ENCODE measurements around the gene SRBD1. TPM values are rescaled to one million over a fixed set of nuclear protein-coding genes. Genes with fewer than 3 reads are reported as not detected.

SRBD1 gene
- total RNA-seq, 1 experiment from 2014 or later: 17.3 TPM

DNA sequence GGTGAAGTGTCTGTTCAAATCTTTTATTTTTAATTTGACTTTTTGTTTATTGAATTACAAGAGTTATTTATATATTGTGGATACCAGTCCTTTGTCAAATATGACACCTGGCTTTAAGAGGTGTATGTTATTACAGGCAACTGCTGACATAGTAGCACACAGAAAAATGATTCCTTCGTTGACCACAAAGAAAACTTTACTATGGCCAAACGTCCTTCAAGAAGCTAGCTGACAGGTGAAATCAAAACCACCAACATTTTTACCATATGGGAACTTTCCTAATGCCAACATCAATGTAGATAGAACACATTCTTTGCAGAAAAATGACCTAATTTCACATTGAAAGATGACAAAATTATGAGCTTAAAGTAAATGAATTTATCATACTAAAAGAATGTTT lies 6.4 kb upstream of the SRBD1 start:
- POLR2A ChIA-PET: interaction anchor here (0.6 to 1.3 kb wide), 5 partner anchors 8 to 318 kb away, joined by 3 to 7 read pairs (median 4); no protein-coding TSS in a partner anchor
- H3K27me3 Mint-ChIP-seq (ENCODE audit: insufficient read depth, unreplicated experiment): no peaks in the 10 kb centered on the region
- peaks cover 17% of the 10 kb centered on the region for H3K4me1 Mint-ChIP-seq (ENCODE audit: insufficient read depth, unreplicated experiment)
- H3K9me3 Mint-ChIP-seq (ENCODE audit: unreplicated experiment): no peaks in the 10 kb centered on the region
- H3K36me3 Mint-ChIP-seq (ENCODE audit: insufficient read depth, unreplicated experiment): no peaks in the 10 kb centered on the region
- no peak overlapping the region for H3K4me3 Mint-ChIP-seq (ENCODE audit: unreplicated experiment)
- CTCF ChIA-PET: interaction anchor here (0.6 to 1.3 kb wide), 4 partner anchors 32 to 325 kb away, joined by 3 to 6 read pairs (median 4); no protein-coding TSS in a partner anchor
- no peak for DNase-seq (ENCODE audit: unreplicated experiment)
- TF ChIP-seq, protein P1, sequence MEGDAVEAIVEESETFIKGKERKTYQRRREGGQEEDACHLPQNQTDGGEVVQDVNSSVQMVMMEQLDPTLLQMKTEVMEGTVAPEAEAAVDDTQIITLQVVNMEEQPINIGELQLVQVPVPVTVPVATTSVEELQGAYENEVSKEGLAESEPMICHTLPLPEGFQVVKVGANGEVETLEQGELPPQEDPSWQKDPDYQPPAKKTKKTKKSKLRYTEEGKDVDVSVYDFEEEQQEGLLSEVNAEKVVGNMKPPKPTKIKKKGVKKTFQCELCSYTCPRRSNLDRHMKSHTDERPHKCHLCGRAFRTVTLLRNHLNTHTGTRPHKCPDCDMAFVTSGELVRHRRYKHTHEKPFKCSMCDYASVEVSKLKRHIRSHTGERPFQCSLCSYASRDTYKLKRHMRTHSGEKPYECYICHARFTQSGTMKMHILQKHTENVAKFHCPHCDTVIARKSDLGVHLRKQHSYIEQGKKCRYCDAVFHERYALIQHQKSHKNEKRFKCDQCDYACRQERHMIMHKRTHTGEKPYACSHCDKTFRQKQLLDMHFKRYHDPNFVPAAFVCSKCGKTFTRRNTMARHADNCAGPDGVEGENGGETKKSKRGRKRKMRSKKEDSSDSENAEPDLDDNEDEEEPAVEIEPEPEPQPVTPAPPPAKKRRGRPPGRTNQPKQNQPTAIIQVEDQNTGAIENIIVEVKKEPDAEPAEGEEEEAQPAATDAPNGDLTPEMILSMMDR (IDR thresholded peaks at IDR 0.05; ENCODE audit: unreplicated experiment): no peak
- no peak overlapping the region for H3K27ac Mint-ChIP-seq (ENCODE audit: low read depth, unreplicated experiment)
- BruUV-seq (replicated peaks): no TSS peak
- intact Hi-C loops (cut with micrococcal nuclease): no loop called here

DNA sequence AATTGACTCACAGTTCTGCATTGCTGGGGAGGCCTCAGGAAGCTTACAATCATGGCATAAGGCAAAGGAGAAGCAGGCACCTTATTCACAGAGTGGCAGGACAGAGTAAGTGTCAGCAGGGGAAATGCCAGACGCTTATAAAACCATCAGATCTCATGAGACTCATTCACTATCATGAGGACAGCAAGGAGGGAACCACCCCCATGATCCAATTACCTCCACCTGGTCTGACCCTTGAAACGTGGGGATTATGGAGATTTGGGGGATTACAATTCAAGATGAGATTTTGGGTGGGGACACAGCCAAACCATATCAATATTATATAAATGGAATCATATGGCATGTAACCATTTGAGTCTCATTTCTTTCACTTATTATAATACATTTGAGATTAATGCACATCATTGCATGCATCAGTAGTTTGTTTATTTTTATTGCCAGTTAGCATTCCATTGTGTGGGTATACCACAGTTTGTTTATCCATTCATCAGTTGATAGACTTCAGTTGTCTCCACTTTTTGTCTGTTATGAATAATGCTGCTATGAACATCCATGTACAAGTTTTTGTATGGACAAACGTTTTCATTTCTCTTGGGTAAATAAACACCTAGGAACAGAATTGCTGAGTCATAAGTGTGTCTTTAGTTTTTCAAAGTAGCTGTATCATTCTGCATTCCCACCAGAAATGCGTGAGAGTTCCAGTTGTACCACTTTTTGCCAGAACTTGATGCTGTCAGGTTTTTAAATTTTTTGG lies 5.8 kb upstream of the SRBD1 start:
- no TSS peak for BruUV-seq (replicated peaks)
- H3K4me1 Mint-ChIP-seq (ENCODE audit: insufficient read depth, unreplicated experiment): peaks cover 23% of the 10 kb centered on the region
- no peak overlapping the region for H3K4me3 Mint-ChIP-seq (ENCODE audit: unreplicated experiment)
- no peaks in the 10 kb centered on the region for H3K9me3 Mint-ChIP-seq (ENCODE audit: unreplicated experiment)
- no peaks in the 10 kb centered on the region for H3K36me3 Mint-ChIP-seq (ENCODE audit: insufficient read depth, unreplicated experiment)
- no peaks in the 10 kb centered on the region for H3K27me3 Mint-ChIP-seq (ENCODE audit: insufficient read depth, unreplicated experiment)
- intact Hi-C loops (cut with micrococcal nuclease): no loop called here
- TF ChIP-seq, protein P1 (IDR thresholded peaks at IDR 0.05; ENCODE audit: unreplicated experiment): no peak
- peak; percentile 67 for DNase-seq (ENCODE audit: unreplicated experiment)
- POLR2A ChIA-PET: interaction anchor here (1.2 to 1.3 kb wide), 3 partner anchors 9 to 319 kb away, joined by 3 to 7 read pairs (median 5); no protein-coding TSS in a partner anchor
- no peak overlapping the region for H3K27ac Mint-ChIP-seq (ENCODE audit: low read depth, unreplicated experiment)
- CTCF ChIA-PET: interaction anchor here (1.0 kb wide), 1 partner anchor 104 kb away, joined by 3 read pairs; no protein-coding TSS in a partner anchor

DNA sequence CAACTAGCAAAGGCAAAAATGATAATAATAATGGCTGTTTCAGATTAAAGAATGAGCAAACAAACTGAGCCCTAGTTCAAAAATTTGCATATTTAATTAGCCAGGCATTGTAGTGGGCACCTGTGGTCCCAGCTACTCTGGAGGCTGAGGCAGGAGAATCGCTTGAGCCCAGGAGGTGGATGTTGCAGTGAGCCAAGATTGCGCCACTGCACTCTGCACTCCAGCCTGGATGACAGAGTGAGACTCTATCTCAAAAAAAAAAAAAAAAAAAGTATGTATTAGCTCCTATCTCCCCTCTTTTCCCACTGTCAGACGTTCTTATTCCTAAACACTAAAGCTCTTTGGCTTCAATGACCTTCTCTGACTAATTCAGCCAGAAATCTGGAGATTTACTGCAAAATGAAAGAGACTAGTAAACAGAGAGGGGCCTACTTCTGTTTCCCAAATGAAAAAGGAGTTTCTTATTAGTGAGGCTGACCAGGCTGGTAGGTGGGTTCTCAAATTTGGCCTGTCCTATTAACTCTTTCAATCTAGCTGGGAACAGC lies 3.9 kb upstream of the SRBD1 start:
- CTCF ChIA-PET: interaction anchor here (0.6 to 2.5 kb wide), 4 partner anchors 24 to 634 kb away, joined by 3 to 11 read pairs (median 4); no protein-coding TSS in a partner anchor
- Mint-ChIP-seq H3K9me3 (ENCODE audit: unreplicated experiment) (no peaks in the 10 kb centered on the region), H3K36me3 (ENCODE audit: insufficient read depth, unreplicated experiment) (no peaks in the 10 kb centered on the region), H3K4me3 (ENCODE audit: unreplicated experiment) (no peak overlapping the region), H3K27me3 (ENCODE audit: insufficient read depth, unreplicated experiment) (no peaks in the 10 kb centered on the region), H3K4me1 (ENCODE audit: insufficient read depth, unreplicated experiment) (peaks cover 31% of the 10 kb centered on the region), H3K27ac (ENCODE audit: low read depth, unreplicated experiment) (no peak overlapping the region)
- intact Hi-C loops (cut with micrococcal nuclease): no loop called here
- POLR2A ChIA-PET: interaction anchor here (1.1 to 1.9 kb wide), 3 partner anchors 30 to 1254 kb away, joined by 3 to 7 read pairs (median 3); partner anchors contain the start of genes CAMKMT and PREPL
- BruUV-seq (replicated peaks): no TSS peak
- TF ChIP-seq, protein P1 (IDR thresholded peaks at IDR 0.05; ENCODE audit: unreplicated experiment): no peak
- DNase-seq (ENCODE audit: unreplicated experiment): no peak

DNA sequence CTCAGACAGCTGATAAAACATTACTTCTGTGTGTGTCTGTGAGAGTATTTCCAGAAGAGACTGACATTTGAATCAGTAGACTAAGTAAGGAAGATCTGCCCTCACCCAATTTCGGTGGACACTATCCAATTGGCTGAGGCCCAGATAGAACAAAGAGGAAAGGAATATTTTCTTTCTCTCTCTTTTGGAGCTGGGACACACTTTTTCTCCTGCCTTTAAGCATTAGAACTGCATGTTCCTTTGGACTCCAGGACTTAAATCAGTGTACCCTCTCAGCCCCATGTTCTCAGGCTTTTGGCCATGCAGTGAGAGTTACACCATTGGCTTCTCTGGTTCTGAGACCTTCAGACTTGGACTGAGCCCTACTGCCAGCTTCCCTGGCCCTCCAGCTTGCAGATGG lies 3.3 kb upstream of the SRBD1 start:
- H3K27ac Mint-ChIP-seq (ENCODE audit: low read depth, unreplicated experiment): no peak overlapping the region
- BruUV-seq (replicated peaks): no TSS peak

More for the DNA sequence above, 3.3 kb upstream of the SRBD1 start:
- no peaks in the 10 kb centered on the region for H3K27me3 Mint-ChIP-seq (ENCODE audit: insufficient read depth, unreplicated experiment)
- TF ChIP-seq, protein P1 (IDR thresholded peaks at IDR 0.05; ENCODE audit: unreplicated experiment): no peak
- no peaks in the 10 kb centered on the region for H3K36me3 Mint-ChIP-seq (ENCODE audit: insufficient read depth, unreplicated experiment)
- intact Hi-C loops (cut with micrococcal nuclease): no loop called here
- ChIA-PET CTCF (interaction anchor here (0.6 to 2.5 kb wide), 6 partner anchors 12 to 633 kb away, joined by 3 to 11 read pairs (median 4); no protein-coding TSS in a partner anchor), POLR2A (interaction anchor here (1.1 to 1.9 kb wide), 3 partner anchors 29 to 1253 kb away, joined by 3 to 7 read pairs (median 3); partner anchors contain the start of genes CAMKMT and PREPL)
- no peak overlapping the region for H3K4me3 Mint-ChIP-seq (ENCODE audit: unreplicated experiment)
- H3K9me3 Mint-ChIP-seq (ENCODE audit: unreplicated experiment): no peaks in the 10 kb centered on the region
- DNase-seq (ENCODE audit: unreplicated experiment): peak; percentile 31
- peaks cover 37% of the 10 kb centered on the region for H3K4me1 Mint-ChIP-seq (ENCODE audit: insufficient read depth, unreplicated experiment)

Measured in MCF 10A (cell line).